GM23338 (cell line): Measurements from ENCODE around the gene AAGAB.

ENCODE experiments used
- CREB1 ChIP-seq: fragments of 250-450 bp; sonication (Bioruptor Pico); IDR thresholded peaks from 2 replicates; pipeline ENCODE4 v1.5.0; 2020; ENCODE audit warnings: low read depth, mild to moderate bottlenecking, moderate library complexity
- CTCF ChIP-seq, 2 experiments: fragments of 200-600 bp in 1 of 2; sonication (generic) in 1 of 2; conservative IDR thresholded peaks; 2 replicates each; pipeline versions ENCODE4 v1.5.1 to v1.6.1; 2016 to 2017; ENCODE audit warnings: antibody characterized with exemption in 2 of 2, low read depth in 2 of 2, mild to moderate bottlenecking in 2 of 2, moderate library complexity in 1 of 2
- ETS1 ChIP-seq: IDR thresholded peaks from 2 replicates; pipeline ENCODE4 v1.6.1; 2016; ENCODE audit warnings: antibody characterized with exemption
- EZH2 ChIP-seq: fragments of 200-600 bp; sonication (generic); IDR thresholded peaks from one replicate; pipeline ENCODE4 v1.8.0; 2017; ENCODE audit warnings: antibody characterized with exemption, mild to moderate bottlenecking, low read depth; ENCODE audit not compliant: unreplicated experiment
- EZH2phosphoT487 ChIP-seq: fragments of 200-600 bp; sonication (generic); IDR thresholded peaks from one replicate; pipeline ENCODE4 v1.8.1; 2018; ENCODE audit warnings: antibody characterized with exemption; ENCODE audit not compliant: unreplicated experiment
- JUNB ChIP-seq: IDR thresholded peaks from one replicate; pipeline ENCODE4 v1.6.1; 2016; ENCODE audit warnings: antibody characterized with exemption; ENCODE audit not compliant: unreplicated experiment
- NANOG ChIP-seq: IDR thresholded peaks from 2 replicates; pipeline ENCODE4 v1.6.1; 2016; ENCODE audit warnings: antibody characterized with exemption, borderline replicate concordance
- POLR2AphosphoS5 ChIP-seq: IDR thresholded peaks from 2 replicates; pipeline ENCODE4 v1.6.1; 2016; ENCODE audit warnings: antibody characterized with exemption, low read depth
- REST ChIP-seq: IDR thresholded peaks from one replicate; pipeline ENCODE4 v1.6.1; 2018; ENCODE audit warnings: antibody characterized with exemption; ENCODE audit not compliant: unreplicated experiment
- ZNF114 ChIP-seq: fragments of 250-450 bp; sonication (Bioruptor Pico); IDR thresholded peaks from 2 replicates; pipeline ENCODE4 v1.5.0; 2020; ENCODE audit warnings: mild to moderate bottlenecking, moderate library complexity
- ZNF331 ChIP-seq: fragments of 250-450 bp; sonication (Bioruptor Pico); IDR thresholded peaks from 2 replicates; pipeline ENCODE4 v1.5.0; 2020; ENCODE audit warnings: low read depth, mild to moderate bottlenecking, moderate library complexity

- TF ChIP-seq CTCF (conservative IDR thresholded peaks at IDR 0.05; ENCODE audit: low read depth in 2 of 2) (no peak), EZH2phosphoT487 (no peak), EZH2 (no peak), CREB1 (no peak), POLR2AphosphoS5 (no peak), ETS1 (no peak), REST (no peak), JUNB (no peak), ZNF331 (CRISPR knock-in tag) (no peak), NANOG (no peak), ZNF114 (no peak)
These were observed 13.0 kb upstream of the AAGAB start for GRCh38 chr15:67267440-67267839.
